ENCODE data around the gene COQ8B. TPM values are rescaled to one million over a fixed set of nuclear protein-coding genes. Genes with fewer than 3 reads are reported as not detected.

COQ8B gene
- total RNA-seq, 1 donor from 2014 or later: 27.7 TPM

DNA sequence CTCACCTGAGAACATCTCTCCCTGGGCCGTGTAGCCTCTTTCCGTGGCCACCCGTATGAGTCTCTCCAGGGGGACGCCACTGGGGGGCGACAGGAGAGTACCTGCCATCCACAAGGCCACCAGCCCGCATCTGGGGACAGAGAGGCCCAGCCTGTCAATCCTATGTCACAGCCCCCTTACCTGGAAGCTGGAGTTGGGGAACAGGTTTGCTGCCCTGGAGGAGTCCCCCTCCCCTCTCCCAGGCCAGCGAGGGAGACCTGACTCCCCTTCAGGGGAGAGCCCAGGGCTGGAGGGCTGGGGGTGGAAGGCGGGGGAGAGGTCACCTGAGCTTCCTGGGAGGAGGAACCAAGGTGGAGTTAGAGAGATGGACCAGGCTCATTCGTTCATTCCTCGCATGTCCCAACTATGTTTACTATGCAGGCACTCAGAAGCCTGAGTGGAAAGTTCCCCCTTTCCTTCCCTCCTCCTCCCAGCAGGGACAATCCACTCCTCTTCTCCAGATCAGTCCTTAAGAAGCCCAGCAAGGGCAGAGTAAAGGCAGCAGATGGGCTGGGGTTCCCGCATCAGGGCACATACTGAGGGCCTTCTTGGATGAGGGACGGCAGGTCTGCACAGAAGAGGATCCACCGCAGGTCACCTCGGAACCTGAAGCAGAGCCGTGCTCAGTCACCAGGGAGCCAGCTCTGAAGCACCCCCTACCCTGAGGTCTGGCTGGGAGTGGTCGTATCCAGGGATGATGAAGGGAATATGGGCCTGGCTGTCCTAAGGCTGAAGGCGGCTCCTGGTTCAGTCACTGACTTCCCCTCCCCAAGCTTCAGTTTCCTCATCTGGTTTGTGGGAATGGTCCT is 28.1 kb upstream of the COQ8B start:
- Mint-ChIP-seq H3K9me3 (no peaks in the 10 kb centered on the region), H3K36me3 (peaks cover 3% of the 10 kb centered on the region), H3K4me3 (no peak overlapping the region), H3K27me3 (ENCODE audit: insufficient read depth, low read depth) (peaks cover 2% of the 10 kb centered on the region), H3K27ac (no peak overlapping the region), H3K4me1 (peaks cover 19% of the 10 kb centered on the region)
- Histone ChIP-seq H3K36me3 (no peaks in the 10 kb centered on the region), H3K9ac (peak overlapping the region; percentile 7), H3K4me3 (no peak overlapping the region), H3K27me3 (no peaks in the 10 kb centered on the region), H3F3A (ENCODE audit: low read depth) (peaks cover 4% of the 10 kb centered on the region), H3K9me3 (ENCODE audit: low read depth) (no peaks in the 10 kb centered on the region), H4K20me1 (ENCODE audit: low read depth) (no peaks in the 10 kb centered on the region), H3K27ac (no peak overlapping the region), H3K4me1 (peaks cover 8% of the 10 kb centered on the region), H3K4me2 (no peak overlapping the region), H3K79me2 (ENCODE audit: low read depth) (peaks cover 20% of the 10 kb centered on the region), H2AFZ (replicated peaks) (no peak overlapping the region)
- TF ChIP-seq EZH2phosphoT487 (IDR thresholded peaks at IDR 0.05) (no peak), EZH2 (IDR thresholded peaks at IDR 0.05) (no peak)
- TF ChIP-seq, protein P1, sequence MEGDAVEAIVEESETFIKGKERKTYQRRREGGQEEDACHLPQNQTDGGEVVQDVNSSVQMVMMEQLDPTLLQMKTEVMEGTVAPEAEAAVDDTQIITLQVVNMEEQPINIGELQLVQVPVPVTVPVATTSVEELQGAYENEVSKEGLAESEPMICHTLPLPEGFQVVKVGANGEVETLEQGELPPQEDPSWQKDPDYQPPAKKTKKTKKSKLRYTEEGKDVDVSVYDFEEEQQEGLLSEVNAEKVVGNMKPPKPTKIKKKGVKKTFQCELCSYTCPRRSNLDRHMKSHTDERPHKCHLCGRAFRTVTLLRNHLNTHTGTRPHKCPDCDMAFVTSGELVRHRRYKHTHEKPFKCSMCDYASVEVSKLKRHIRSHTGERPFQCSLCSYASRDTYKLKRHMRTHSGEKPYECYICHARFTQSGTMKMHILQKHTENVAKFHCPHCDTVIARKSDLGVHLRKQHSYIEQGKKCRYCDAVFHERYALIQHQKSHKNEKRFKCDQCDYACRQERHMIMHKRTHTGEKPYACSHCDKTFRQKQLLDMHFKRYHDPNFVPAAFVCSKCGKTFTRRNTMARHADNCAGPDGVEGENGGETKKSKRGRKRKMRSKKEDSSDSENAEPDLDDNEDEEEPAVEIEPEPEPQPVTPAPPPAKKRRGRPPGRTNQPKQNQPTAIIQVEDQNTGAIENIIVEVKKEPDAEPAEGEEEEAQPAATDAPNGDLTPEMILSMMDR (IDR thresholded peaks at IDR 0.05): peak; percentile 27
- DNase-seq (ENCODE audit: low spot score): peak; percentile 34

DNA sequence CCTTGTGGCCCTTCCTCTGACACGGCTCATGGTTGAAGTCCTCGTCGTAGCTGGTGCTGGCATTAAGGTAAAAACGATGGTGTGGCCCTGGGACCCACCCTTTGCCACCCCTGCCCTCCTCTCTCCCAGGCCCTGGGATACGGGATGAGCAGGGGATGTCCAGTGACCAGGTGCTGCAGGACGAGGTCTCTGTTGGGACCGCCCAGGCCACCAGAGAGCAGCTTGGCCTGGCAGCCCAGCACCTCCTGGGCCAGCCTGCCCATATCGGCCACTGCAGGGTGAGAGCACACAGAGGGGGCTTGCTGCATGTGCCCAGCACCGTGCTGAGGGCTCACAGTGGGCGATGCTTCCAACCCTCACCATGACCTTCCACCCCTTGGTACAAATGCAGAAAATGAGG is 27.2 kb upstream of the COQ8B start:
- no peaks in the 10 kb centered on the region for H4K20me1 ChIP-seq (ENCODE audit: low read depth)
- Mint-ChIP-seq H3K27ac (no peak overlapping the region), H3K36me3 (peaks cover 3% of the 10 kb centered on the region), H3K4me1 (peaks cover 11% of the 10 kb centered on the region), H3K9me3 (no peaks in the 10 kb centered on the region), H3K27me3 (ENCODE audit: insufficient read depth, low read depth) (peaks cover 2% of the 10 kb centered on the region), H3K4me3 (no peak overlapping the region)
- no peak overlapping the region for H3K9ac ChIP-seq
- H3F3A ChIP-seq (ENCODE audit: low read depth): peaks cover 4% of the 10 kb centered on the region
- peaks cover 12% of the 10 kb centered on the region for H3K79me2 ChIP-seq (ENCODE audit: low read depth)
- no peak for DNase-seq (ENCODE audit: low spot score)
- no peak overlapping the region for H3K4me2 ChIP-seq
- H3K36me3 ChIP-seq: no peaks in the 10 kb centered on the region
- TF ChIP-seq EZH2 (IDR thresholded peaks at IDR 0.05): no peak
- TF ChIP-seq, protein P1 (IDR thresholded peaks at IDR 0.05): no peak
- no peak for TF ChIP-seq EZH2phosphoT487 (IDR thresholded peaks at IDR 0.05)
- no peak overlapping the region for H3K27ac ChIP-seq
- no peaks in the 10 kb centered on the region for H3K27me3 ChIP-seq
- H3K9me3 ChIP-seq (ENCODE audit: low read depth): no peaks in the 10 kb centered on the region
- H3K4me1 ChIP-seq: no peaks in the 10 kb centered on the region
- no peak overlapping the region for H2AFZ ChIP-seq (replicated peaks)
- no peak overlapping the region for H3K4me3 ChIP-seq

DNA sequence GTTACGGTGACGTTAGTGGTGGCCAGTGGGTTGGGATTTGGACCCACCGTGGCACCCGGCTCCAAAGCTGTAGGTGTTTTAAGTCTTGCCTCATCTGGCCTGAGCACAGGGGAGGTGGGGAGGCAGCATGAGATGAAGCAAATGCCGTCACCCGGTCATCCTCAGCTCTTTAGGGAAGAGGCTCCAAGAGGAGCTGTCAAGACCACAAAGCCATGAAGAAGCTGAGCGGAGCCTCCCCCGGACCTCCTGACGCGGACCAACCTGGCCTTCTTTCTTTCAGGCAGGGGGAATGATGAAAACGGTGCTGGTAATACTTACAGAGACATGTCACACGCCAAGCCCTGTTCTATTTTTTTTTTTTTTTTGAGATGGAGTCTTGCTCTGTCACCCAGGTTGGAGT is 26.2 kb upstream of the COQ8B start:
- no peaks in the 10 kb centered on the region for H3K9me3 Mint-ChIP-seq
- no peak overlapping the region for H3K4me2 ChIP-seq
- peaks cover 2% of the 10 kb centered on the region for H3K27me3 Mint-ChIP-seq (ENCODE audit: insufficient read depth, low read depth)
- peaks cover 4% of the 10 kb centered on the region for H3F3A ChIP-seq (ENCODE audit: low read depth)
- H3K36me3 ChIP-seq: no peaks in the 10 kb centered on the region
- H3K4me1 Mint-ChIP-seq: peaks cover 5% of the 10 kb centered on the region
- peaks cover 4% of the 10 kb centered on the region for H3K79me2 ChIP-seq (ENCODE audit: low read depth)
- H3K9ac ChIP-seq: no peak overlapping the region
- no peak overlapping the region for H3K4me3 ChIP-seq
- no peak overlapping the region for H3K27ac Mint-ChIP-seq
- no peak overlapping the region for H2AFZ ChIP-seq (replicated peaks)
- H3K27me3 ChIP-seq: no peaks in the 10 kb centered on the region
- no peaks in the 10 kb centered on the region for H3K4me1 ChIP-seq
- DNase-seq (ENCODE audit: low spot score): no peak
- TF ChIP-seq, protein P1 (IDR thresholded peaks at IDR 0.05): no peak
- no peak for TF ChIP-seq EZH2phosphoT487 (IDR thresholded peaks at IDR 0.05)
- TF ChIP-seq EZH2 (IDR thresholded peaks at IDR 0.05): no peak
- no peak overlapping the region for H3K27ac ChIP-seq
- no peak overlapping the region for H3K4me3 Mint-ChIP-seq
- H3K36me3 Mint-ChIP-seq: peaks cover 3% of the 10 kb centered on the region
- no peaks in the 10 kb centered on the region for H4K20me1 ChIP-seq (ENCODE audit: low read depth)
- H3K9me3 ChIP-seq (ENCODE audit: low read depth): no peaks in the 10 kb centered on the region

All from neural progenitor cell (in vitro differentiated cells).